Measurements from ENCODE around the gene ITPRIPL2.

GRCh38 chr16:19151310-19151709 is 37.5 kb downstream of the ITPRIPL2 start:
- no peak for TF ChIP-seq CTCF (IDR thresholded peaks at IDR 0.05)
- no peak for TF ChIP-seq POLR2A (IDR thresholded peaks at IDR 0.05)

Measured in right lobe of liver (tissue), 4 donors.